Lower lobe of right lung (tissue), 2 donors: ENCODE measurements around the gene STK4. TPM values are rescaled to one million over a fixed set of nuclear protein-coding genes. Genes with fewer than 3 reads are reported as not detected.

Experiments
- ATAC-seq, 2 donors: fragments of 200-7000 bp; cut with Tn5 transposase; one replicate each; pipeline ENCODE4 v1.9.1; 2020 to 2022; ENCODE audit warnings: mild to moderate bottlenecking in 2 of 2, moderate library complexity in 2 of 2
- DNase-seq: peaks from one replicate; pipeline ENCODE4 v3.0.0-alpha.2; 2020
- H3K27ac ChIP-seq: fragments of 200-600 bp; one replicate; pipeline ENCODE4 v1.8.0; 2022
- H3K27me3 ChIP-seq: fragments of 200-600 bp; one replicate; pipeline ENCODE4 v1.8.0; 2022; ENCODE audit warnings: low read depth
- H3K36me3 ChIP-seq: fragments of 200-600 bp; one replicate; pipeline ENCODE4 v1.8.0; 2022; ENCODE audit warnings: mild to moderate bottlenecking
- H3K4me1 ChIP-seq: fragments of 200-600 bp; one replicate; pipeline ENCODE4 v1.8.0; 2022
- H3K4me3 ChIP-seq: fragments of 200-600 bp; one replicate; pipeline ENCODE4 v1.8.0; 2022; ENCODE audit warnings: mild to moderate bottlenecking
- H3K9me3 ChIP-seq: fragments of 200-600 bp; one replicate; pipeline ENCODE4 v1.8.0; 2022
- intact Hi-C: fragments of 100-400 bp; cut with DNase I; formaldehyde crosslinking; loops from one replicate; pipeline ENCODE4 v1.11.0; 2022
- total RNA-seq: library from RNA; stranded (reverse); fragmentation: NEBNext Ultra II Directional; extraction: Animal tissue kit (Norgen Biotek cat#: 25700); gene quantifications from one replicate; pipeline ENCODE4 v1.2.1, GENCODE V29; 2021
- TF ChIP-seq, protein P1 (sequence below): fragments of 200-600 bp; IDR thresholded peaks from one replicate; pipeline ENCODE4 v1.8.0; 2022; ENCODE audit warnings: antibody characterized with exemption, mild to moderate bottlenecking
- donor health status: DM: no; HTN: yes; CAD: no; lungs with severe emphysema.

The STK4 gene
- total RNA-seq, 1 donor from 2014 or later: 73.4 TPM

DNA sequence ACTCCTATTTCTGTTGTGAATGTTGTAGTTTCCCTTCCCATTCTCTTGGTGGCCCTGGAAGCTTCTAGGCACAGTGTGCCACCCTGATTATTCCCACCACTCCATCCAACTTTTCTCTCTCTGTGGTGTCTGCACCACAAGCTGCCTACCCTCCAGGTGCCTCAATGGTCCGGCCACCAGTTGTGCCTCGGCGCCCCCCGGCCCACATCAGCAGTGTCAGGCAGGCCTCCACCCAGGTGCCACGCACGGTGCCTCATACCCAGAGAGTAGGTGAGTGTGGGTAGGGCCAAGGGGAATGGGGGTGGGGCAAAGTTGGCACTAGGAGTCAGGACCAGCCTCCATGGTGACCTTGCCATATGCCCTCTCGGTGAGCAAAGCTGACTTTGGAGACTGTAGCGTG lies 33.4 kb upstream of the STK4 start:
- ATAC-seq: no peak
- Histone ChIP-seq H3K4me1 (no peaks in the 10 kb centered on the region), H3K36me3 (peaks cover 52% of the 10 kb centered on the region), H3K9me3 (no peaks in the 10 kb centered on the region), H3K4me3 (no peak overlapping the region), H3K27ac (no peak overlapping the region), H3K27me3 (no peaks in the 10 kb centered on the region)
- TF ChIP-seq, protein P1, sequence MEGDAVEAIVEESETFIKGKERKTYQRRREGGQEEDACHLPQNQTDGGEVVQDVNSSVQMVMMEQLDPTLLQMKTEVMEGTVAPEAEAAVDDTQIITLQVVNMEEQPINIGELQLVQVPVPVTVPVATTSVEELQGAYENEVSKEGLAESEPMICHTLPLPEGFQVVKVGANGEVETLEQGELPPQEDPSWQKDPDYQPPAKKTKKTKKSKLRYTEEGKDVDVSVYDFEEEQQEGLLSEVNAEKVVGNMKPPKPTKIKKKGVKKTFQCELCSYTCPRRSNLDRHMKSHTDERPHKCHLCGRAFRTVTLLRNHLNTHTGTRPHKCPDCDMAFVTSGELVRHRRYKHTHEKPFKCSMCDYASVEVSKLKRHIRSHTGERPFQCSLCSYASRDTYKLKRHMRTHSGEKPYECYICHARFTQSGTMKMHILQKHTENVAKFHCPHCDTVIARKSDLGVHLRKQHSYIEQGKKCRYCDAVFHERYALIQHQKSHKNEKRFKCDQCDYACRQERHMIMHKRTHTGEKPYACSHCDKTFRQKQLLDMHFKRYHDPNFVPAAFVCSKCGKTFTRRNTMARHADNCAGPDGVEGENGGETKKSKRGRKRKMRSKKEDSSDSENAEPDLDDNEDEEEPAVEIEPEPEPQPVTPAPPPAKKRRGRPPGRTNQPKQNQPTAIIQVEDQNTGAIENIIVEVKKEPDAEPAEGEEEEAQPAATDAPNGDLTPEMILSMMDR: no peak
- DNase-seq: no peak
- intact Hi-C loops: no loop called here

DNA sequence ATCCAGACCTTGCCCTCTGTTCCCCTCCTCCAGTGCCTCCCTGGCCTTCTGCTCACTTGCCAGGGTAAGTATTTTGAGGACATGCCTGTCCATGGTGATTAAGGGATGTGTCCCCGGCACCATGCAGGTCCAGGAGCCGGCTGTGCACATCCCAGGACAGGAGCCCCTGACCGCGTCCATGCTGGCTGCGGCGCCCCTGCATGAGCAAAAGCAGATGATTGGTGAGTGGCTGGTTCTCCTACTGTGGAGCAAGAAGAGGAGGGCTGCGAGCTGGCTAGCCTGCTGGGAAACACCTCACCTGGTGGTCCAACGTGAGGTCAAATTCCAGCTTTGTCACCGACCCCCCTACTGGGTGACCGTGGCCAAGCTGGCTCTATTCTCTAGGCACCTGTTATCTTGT lies 29.8 kb upstream of the STK4 start:
- Histone ChIP-seq H3K27me3 (no peaks in the 10 kb centered on the region), H3K4me1 (no peaks in the 10 kb centered on the region), H3K27ac (no peak overlapping the region), H3K36me3 (peaks cover 64% of the 10 kb centered on the region), H3K4me3 (no peak overlapping the region), H3K9me3 (no peaks in the 10 kb centered on the region)
- no peak for ATAC-seq
- intact Hi-C loops: no loop called here
- TF ChIP-seq, protein P1: no peak
- DNase-seq: no peak

DNA sequence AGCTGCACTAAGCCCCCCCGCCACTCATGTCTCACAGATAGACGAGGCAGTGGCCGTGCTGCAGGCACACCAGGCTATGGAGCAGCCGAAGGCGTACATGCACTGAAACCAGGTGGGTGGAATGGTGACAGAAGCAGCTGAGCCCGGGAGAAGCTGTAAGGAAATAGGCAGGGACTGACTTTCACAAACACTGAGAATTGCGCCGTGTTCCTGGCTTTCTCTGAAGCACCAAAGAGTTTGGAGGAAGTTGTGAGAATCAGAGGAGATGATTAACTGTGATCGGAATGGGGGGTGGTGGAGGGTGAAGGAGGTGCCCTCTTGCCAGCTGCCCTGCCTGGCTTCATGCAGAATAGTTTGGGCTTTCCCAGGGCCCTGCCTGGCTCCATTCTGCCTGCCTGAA lies 27.7 kb upstream of the STK4 start:
- H3K4me1 ChIP-seq: no peaks in the 10 kb centered on the region
- H3K4me3 ChIP-seq: no peak overlapping the region
- intact Hi-C loops: no loop called here
- H3K27me3 ChIP-seq: no peaks in the 10 kb centered on the region
- DNase-seq: no peak
- TF ChIP-seq, protein P1: no peak
- peaks cover 79% of the 10 kb centered on the region for H3K36me3 ChIP-seq
- no peak overlapping the region for H3K27ac ChIP-seq
- H3K9me3 ChIP-seq: no peaks in the 10 kb centered on the region
- ATAC-seq: no peak

DNA sequence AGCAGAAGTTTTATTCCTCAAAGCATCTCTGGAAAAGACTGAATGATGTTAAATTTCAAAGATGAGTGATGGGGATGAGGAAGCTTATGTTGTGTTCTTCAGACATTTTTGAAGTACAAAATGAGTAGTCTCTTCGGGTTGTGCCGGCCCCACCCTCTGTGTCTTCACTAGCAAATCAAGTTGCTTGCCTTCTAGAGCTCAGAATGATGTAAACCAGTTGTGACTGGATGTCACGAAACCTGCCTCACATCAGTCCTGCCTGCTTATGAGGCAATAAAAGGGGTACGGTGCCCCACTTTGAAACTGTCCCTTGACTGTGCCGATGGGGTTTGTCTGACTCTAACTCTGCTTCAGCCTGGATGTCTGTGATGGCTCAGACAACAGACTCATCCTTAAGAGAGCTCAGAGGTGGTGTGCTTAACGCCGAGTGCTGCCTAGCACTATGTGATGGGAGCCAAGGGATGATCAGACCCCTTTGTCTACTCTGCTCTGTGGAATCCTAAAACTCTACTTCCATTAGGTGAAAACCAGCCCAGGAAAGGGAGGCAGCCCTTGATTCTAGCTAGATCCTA lies 25.1 kb upstream of the STK4 start:
- no peaks in the 10 kb centered on the region for H3K27me3 ChIP-seq
- DNase-seq: no peak
- H3K4me1 ChIP-seq: no peaks in the 10 kb centered on the region
- H3K27ac ChIP-seq: no peak overlapping the region
- H3K9me3 ChIP-seq: no peaks in the 10 kb centered on the region
- no peak for ATAC-seq
- TF ChIP-seq, protein P1: no peak
- H3K36me3 ChIP-seq: peaks cover 84% of the 10 kb centered on the region
- intact Hi-C loops: no loop called here
- no peak overlapping the region for H3K4me3 ChIP-seq

DNA sequence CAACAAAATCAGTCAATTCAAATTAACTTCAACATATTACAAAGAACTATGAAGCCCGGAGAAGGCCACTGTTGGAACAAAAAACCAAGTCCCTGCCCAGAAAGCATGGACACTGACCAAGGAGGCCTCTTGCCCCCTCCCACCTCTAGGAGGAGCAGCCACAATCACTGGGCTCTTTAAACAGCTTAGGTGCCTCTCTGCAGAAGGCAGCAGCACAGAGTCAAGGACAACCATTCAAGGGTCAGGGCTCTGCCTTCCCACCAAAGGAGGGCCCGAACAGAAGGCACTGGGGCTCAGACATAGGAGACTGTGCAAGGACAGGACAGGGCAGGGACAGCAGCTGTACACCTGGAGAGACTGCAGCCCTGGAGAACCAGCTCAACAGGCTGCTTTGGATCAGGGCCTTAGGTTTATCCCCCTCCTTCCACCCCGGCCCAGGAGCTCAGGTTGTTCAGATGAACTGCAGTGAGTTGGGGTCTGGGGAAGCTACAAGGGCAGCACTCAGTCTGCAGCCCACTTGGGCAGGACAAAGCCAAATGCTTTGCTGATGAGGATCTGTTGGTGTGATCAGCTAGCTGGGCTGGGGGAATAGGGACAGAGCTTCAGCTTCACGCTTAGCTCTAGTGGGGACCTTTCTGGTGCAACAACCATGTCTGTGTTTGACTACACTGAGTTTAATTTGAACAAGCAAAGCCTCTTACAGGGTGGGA lies 23.9 kb upstream of the STK4 start:
- ATAC-seq: no peak
- TF ChIP-seq, protein P1: no peak
- Histone ChIP-seq H3K27ac (no peak overlapping the region), H3K27me3 (no peaks in the 10 kb centered on the region), H3K36me3 (peaks cover 84% of the 10 kb centered on the region), H3K4me3 (no peak overlapping the region), H3K9me3 (no peaks in the 10 kb centered on the region), H3K4me1 (no peaks in the 10 kb centered on the region)
- intact Hi-C loops: no loop called here
- DNase-seq: no peak
